WTC11 (cell line): ENCODE data around the gene NCCRP1. TPM values are rescaled to one million over a fixed set of nuclear protein-coding genes. Genes with fewer than 3 reads are reported as not detected.

ENCODE experiments used
- ATF2 ChIP-seq: sonication (generic); formaldehyde crosslinking; IDR thresholded peaks from 2 replicates; pipeline ENCODE4 v1.8.1; 2022; ENCODE audit warnings: low read depth, missing genetic modification reagents, borderline replicate concordance
- CBFB ChIP-seq: sonication (generic); formaldehyde crosslinking; IDR thresholded peaks from 2 replicates; pipeline ENCODE4 v1.8.1; 2022; ENCODE audit warnings: mild to moderate bottlenecking, low read depth, missing genetic modification reagents
- CREB1 ChIP-seq: sonication (generic); formaldehyde crosslinking; IDR thresholded peaks from 2 replicates; pipeline ENCODE4 v1.8.0; 2023; ENCODE audit warnings: mild to moderate bottlenecking, missing genetic modification reagents
- E2F1 ChIP-seq: sonication (generic); formaldehyde crosslinking; IDR thresholded peaks from 2 replicates; pipeline ENCODE4 v1.8.0; 2022; ENCODE audit warnings: mild to moderate bottlenecking, missing genetic modification reagents
- EMX1 ChIP-seq: fragments of 250-450 bp; sonication (Bioruptor Pico); IDR thresholded peaks from 2 replicates; pipeline ENCODE4 v1.8.0; 2021; ENCODE audit warnings: mild to moderate bottlenecking
- GABPB1 ChIP-seq: sonication (generic); formaldehyde crosslinking; IDR thresholded peaks from 2 replicates; pipeline ENCODE4 v1.8.1; 2023; ENCODE audit warnings: mild to moderate bottlenecking, missing genetic modification reagents
- NFATC4 ChIP-seq: fragments of 250-450 bp; sonication (Bioruptor Pico); IDR thresholded peaks from 2 replicates; pipeline ENCODE4 v1.9.0; 2021; ENCODE audit warnings: mild to moderate bottlenecking
- TCF7 ChIP-seq: sonication (generic); formaldehyde crosslinking; IDR thresholded peaks from 2 replicates; pipeline ENCODE4 v1.8.0; 2022; ENCODE audit warnings: mild to moderate bottlenecking, low read depth, missing genetic modification reagents, moderate library complexity
- TEAD4 ChIP-seq: sonication (generic); formaldehyde crosslinking; IDR thresholded peaks from 2 replicates; pipeline ENCODE4 v1.8.0; 2022; ENCODE audit warnings: mild to moderate bottlenecking, missing genetic modification reagents
- ZBTB43 ChIP-seq: sonication (generic); formaldehyde crosslinking; IDR thresholded peaks from 2 replicates; pipeline ENCODE4 v1.8.1; 2023; ENCODE audit warnings: mild to moderate bottlenecking, missing genetic modification reagents
- ZNF121 ChIP-seq: sonication (generic); formaldehyde crosslinking; IDR thresholded peaks from 2 replicates; pipeline ENCODE4 v1.8.0; 2023; ENCODE audit warnings: missing genetic modification reagents
- ZNF263 ChIP-seq: sonication (generic); formaldehyde crosslinking; IDR thresholded peaks from 2 replicates; pipeline ENCODE4 v1.8.1; 2022; ENCODE audit warnings: low read depth, mild to moderate bottlenecking, moderate library complexity, missing genetic modification reagents
- ZNF281 ChIP-seq: sonication (generic); formaldehyde crosslinking; IDR thresholded peaks from 2 replicates; pipeline ENCODE4 v1.8.0; 2023; ENCODE audit warnings: mild to moderate bottlenecking, missing genetic modification reagents
- ZNF317 ChIP-seq: sonication (generic); formaldehyde crosslinking; IDR thresholded peaks from 2 replicates; pipeline ENCODE4 v1.8.1; 2023; ENCODE audit warnings: low read depth, mild to moderate bottlenecking, moderate library complexity, missing genetic modification reagents, borderline replicate concordance
- ZNF532 ChIP-seq: fragments of 250-450 bp; sonication (Bioruptor Pico); IDR thresholded peaks from 2 replicates; pipeline ENCODE4 v1.9.0; 2021; ENCODE audit warnings: mild to moderate bottlenecking, borderline replicate concordance
- total RNA-seq: library from RNA; stranded (reverse); gene quantifications from 3 replicates; pipeline ENCODE4 v1.2.3, GENCODE V29; 2021
- TF ChIP-seq, protein P1 (sequence below): fragments of 250-450 bp; sonication (Bioruptor Pico); IDR thresholded peaks from 2 replicates; pipeline ENCODE4 v1.9.0; 2021; ENCODE audit warnings: moderate library complexity, mild to moderate bottlenecking, inconsistent platforms, borderline replicate concordance
- TF ChIP-seq, protein P2 (sequence below): fragments of 250-450 bp; sonication (Bioruptor Pico); IDR thresholded peaks from 2 replicates; pipeline ENCODE4 v2.1.2; 2022; ENCODE audit warnings: mild to moderate bottlenecking, moderate library complexity
- TF ChIP-seq, protein P3 (sequence below): sonication (generic); formaldehyde crosslinking; IDR thresholded peaks from 2 replicates; pipeline ENCODE4 v1.8.1; 2022; ENCODE audit warnings: mild to moderate bottlenecking, moderate library complexity, missing genetic modification reagents
- TF ChIP-seq, protein P4 (sequence below): sonication (generic); formaldehyde crosslinking; IDR thresholded peaks from 2 replicates; pipeline ENCODE4 v1.8.0; 2023; ENCODE audit warnings: missing genetic modification reagents
- TF ChIP-seq, protein P5 (sequence below): sonication (generic); formaldehyde crosslinking; IDR thresholded peaks from 2 replicates; pipeline ENCODE4 v1.8.0; 2022; ENCODE audit warnings: mild to moderate bottlenecking, missing genetic modification reagents

The NCCRP1 gene
- total RNA-seq, 1 experiment from 2014 or later: 2.0 TPM

DNA sequence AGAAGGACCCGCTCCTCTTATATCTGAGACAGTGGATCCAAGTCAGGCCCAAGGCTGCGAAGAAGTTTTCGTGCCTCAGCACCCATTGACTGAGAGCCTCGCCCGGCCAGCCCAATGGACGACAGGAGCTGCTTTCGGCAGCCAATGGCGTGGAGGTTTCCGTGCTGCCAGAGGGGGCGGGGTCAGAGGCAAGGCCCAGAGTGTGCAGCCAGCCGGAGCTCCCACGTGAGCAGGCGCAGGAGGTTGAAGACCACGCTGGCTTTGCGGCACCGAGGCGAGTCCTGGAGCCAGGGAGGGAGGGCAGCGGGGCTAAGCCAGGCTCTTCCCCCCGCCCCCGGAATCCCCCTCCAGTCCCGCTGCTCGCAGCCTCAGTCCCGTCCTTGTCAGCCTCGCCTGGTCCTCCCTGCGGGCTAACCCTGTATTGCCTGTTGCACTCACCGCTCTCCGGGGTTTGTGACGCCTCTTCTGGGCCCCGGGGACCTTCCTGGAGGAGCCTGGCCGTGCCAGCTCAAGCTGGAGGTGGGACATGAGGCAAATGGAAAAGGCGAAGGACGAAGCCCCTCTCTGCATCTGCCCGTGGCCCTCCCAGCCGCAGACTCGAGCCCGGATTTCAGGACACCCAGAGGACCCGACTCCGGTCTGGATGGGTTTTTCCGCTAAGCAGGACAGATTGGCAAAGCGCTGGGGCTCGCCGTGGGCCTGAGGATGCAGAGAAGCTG, 50.3 kb downstream of the NCCRP1 start (continued):
- TF ChIP-seq ZNF532: no peak
- TF ChIP-seq EMX1 (CRISPR knock-in tag): no peak
- TF ChIP-seq ZNF263 (CRISPR knock-in tag): no peak
- peak; percentile 85; the same call in 1 of the 2 replicates for TF ChIP-seq ZNF281 (CRISPR knock-in tag)
- no peak for TF ChIP-seq GABPB1 (CRISPR knock-in tag)
- TF ChIP-seq CREB1 (CRISPR knock-in tag): peak; percentile 82; the same call in 1 of the 2 replicates
- TF ChIP-seq, protein P1, sequence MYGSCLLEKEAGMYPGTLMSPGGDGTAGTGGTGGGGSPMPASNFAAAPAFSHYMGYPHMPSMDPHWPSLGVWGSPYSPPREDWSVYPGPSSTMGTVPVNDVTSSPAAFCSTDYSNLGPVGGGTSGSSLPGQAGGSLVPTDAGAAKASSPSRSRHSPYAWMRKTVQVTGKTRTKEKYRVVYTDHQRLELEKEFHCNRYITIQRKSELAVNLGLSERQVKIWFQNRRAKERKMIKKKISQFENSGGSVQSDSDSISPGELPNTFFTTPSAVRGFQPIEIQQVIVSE: no peak
- TF ChIP-seq ZNF317 (CRISPR knock-in tag): 0 out of 2 replicates have a peak, but pooled peaks have one; percentile 58
- TF ChIP-seq, protein P2, sequence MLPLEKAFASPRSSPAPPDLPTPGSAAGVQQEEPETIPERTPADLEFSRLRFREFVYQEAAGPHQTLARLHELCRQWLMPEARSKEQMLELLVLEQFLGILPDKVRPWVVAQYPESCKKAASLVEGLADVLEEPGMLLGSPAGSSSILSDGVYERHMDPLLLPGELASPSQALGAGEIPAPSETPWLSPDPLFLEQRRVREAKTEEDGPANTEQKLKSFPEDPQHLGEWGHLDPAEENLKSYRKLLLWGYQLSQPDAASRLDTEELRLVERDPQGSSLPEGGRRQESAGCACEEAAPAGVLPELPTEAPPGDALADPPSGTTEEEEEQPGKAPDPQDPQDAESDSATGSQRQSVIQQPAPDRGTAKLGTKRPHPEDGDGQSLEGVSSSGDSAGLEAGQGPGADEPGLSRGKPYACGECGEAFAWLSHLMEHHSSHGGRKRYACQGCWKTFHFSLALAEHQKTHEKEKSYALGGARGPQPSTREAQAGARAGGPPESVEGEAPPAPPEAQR (CRISPR knock-in tag): no peak
- TF ChIP-seq TCF7 (CRISPR knock-in tag): peak; percentile 85; the same call in 1 of the 2 replicates
- TF ChIP-seq, protein P3, sequence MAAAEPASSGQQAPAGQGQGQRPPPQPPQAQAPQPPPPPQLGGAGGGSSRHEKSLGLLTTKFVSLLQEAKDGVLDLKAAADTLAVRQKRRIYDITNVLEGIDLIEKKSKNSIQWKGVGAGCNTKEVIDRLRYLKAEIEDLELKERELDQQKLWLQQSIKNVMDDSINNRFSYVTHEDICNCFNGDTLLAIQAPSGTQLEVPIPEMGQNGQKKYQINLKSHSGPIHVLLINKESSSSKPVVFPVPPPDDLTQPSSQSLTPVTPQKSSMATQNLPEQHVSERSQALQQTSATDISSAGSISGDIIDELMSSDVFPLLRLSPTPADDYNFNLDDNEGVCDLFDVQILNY (CRISPR knock-in tag): no peak; the same call in 1 of the 2 replicates
- TF ChIP-seq, protein P4, sequence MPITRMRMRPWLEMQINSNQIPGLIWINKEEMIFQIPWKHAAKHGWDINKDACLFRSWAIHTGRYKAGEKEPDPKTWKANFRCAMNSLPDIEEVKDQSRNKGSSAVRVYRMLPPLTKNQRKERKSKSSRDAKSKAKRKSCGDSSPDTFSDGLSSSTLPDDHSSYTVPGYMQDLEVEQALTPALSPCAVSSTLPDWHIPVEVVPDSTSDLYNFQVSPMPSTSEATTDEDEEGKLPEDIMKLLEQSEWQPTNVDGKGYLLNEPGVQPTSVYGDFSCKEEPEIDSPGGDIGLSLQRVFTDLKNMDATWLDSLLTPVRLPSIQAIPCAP: peak; percentile 87
- no peak for TF ChIP-seq ZNF121 (CRISPR knock-in tag)
- TF ChIP-seq ATF2: no peak; the same call in 1 of the 2 replicates
- no peak for TF ChIP-seq NFATC4 (CRISPR knock-in tag)
- TF ChIP-seq, protein P5, sequence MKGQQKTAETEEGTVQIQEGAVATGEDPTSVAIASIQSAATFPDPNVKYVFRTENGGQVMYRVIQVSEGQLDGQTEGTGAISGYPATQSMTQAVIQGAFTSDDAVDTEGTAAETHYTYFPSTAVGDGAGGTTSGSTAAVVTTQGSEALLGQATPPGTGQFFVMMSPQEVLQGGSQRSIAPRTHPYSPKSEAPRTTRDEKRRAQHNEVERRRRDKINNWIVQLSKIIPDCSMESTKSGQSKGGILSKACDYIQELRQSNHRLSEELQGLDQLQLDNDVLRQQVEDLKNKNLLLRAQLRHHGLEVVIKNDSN (CRISPR knock-in tag): peak; percentile 78; the same call in 1 of the 2 replicates
- TF ChIP-seq ZBTB43 (CRISPR knock-in tag): peak; percentile 80; the same call in 1 of the 2 replicates
- TF ChIP-seq TEAD4: peak; percentile 60; the same call in 1 of the 2 replicates
- TF ChIP-seq E2F1 (CRISPR knock-in tag): peak; percentile 94
- no peak for TF ChIP-seq CBFB (CRISPR knock-in tag)
